CD4-positive, CD25-positive, alpha-beta regulatory T cell (primary cell): Measurements from ENCODE around the gene DOK6. TPM values are rescaled to one million over a fixed set of nuclear protein-coding genes. Genes with fewer than 3 reads are reported as not detected.
"Not testable (repeated sequence)": the region's sequence is repeated elsewhere in the genome, so short reads cannot be mapped to it uniquely, and the experiment has no call there.

ENCODE experiments used
- ATAC-seq, 2 donors: fragments of 150-1000 bp; cut with Tn5 transposase; one replicate each; pipeline ENCODE4 v1.10.0; 2021; ENCODE audit warnings: low read depth in 2 of 2, moderate number of reproducible peaks in 2 of 2, moderate library complexity in 1 of 2
- DNase-seq, 3 donors: peaks; one replicate each; pipeline versions ENCODE4 v3.0.0 to v3.0.0-alpha.2; 2012 to 2022; ENCODE audit warnings: mixed read lengths in 1 of 3
- H3K27ac ChIP-seq: one replicate; pipeline ENCODE4 v1.7.0; 2013; ENCODE audit warnings: mild to moderate bottlenecking, low read length; ENCODE audit not compliant: insufficient read depth, poor library complexity, severe bottlenecking
- H3K27me3 ChIP-seq: one replicate; pipeline ENCODE4 v1.7.0; 2013; ENCODE audit warnings: low read length; ENCODE audit not compliant: control insufficient read depth, insufficient read depth
- H3K36me3 ChIP-seq: one replicate; pipeline ENCODE4 v1.7.0; 2013; ENCODE audit warnings: mild to moderate bottlenecking, low read length, moderate library complexity; ENCODE audit not compliant: control insufficient read depth, insufficient read depth
- H3K4me1 ChIP-seq: 2 replicates; pipeline ENCODE4 v1.7.0; 2013; ENCODE audit warnings: mild to moderate bottlenecking, low read length; ENCODE audit not compliant: insufficient read depth, control insufficient read depth, poor library complexity, severe bottlenecking
- H3K4me3 ChIP-seq: one replicate; pipeline ENCODE4 v1.7.0; 2013; ENCODE audit warnings: low read depth, mild to moderate bottlenecking, low read length, moderate library complexity
- H3K9me3 ChIP-seq, 2 experiments: 1 replicate in 1 of 2; 2 replicates in 1 of 2; pipeline ENCODE4 v1.7.0; 2013; ENCODE audit warnings: low read length in 2 of 2, mild to moderate bottlenecking in 1 of 2, moderate library complexity in 1 of 2; ENCODE audit not compliant: control insufficient read depth in 2 of 2
- H3K27ac Mint-ChIP-seq, 3 donors: one replicate each; pipeline ENCODE4 v1.8.0; 2020 to 2022; ENCODE audit warnings: mild to moderate bottlenecking in 3 of 3, mixed read lengths in 3 of 3, moderate library complexity in 2 of 3
- H3K27me3 Mint-ChIP-seq: one replicate; pipeline ENCODE4 v1.8.0; 2022; ENCODE audit warnings: mild to moderate bottlenecking, mixed read lengths
- H3K36me3 Mint-ChIP-seq: one replicate; pipeline ENCODE4 v1.8.0; 2020; ENCODE audit warnings: mixed read lengths
- H3K4me1 Mint-ChIP-seq, 4 donors: one replicate each; pipeline ENCODE4 v1.8.0; 2020 to 2022; ENCODE audit warnings: mixed read lengths in 4 of 4, mild to moderate bottlenecking in 1 of 4
- H3K4me3 Mint-ChIP-seq, 4 donors: one replicate each; pipeline ENCODE4 v1.8.0; 2020 to 2022; ENCODE audit warnings: mild to moderate bottlenecking in 4 of 4, mixed read lengths in 4 of 4, moderate library complexity in 3 of 4
- H3K9me3 Mint-ChIP-seq, 7 donors: one replicate each; pipeline ENCODE4 v1.8.0; 2020 to 2022; ENCODE audit warnings: mixed read lengths in 7 of 7, mild to moderate bottlenecking in 3 of 7, moderate library complexity in 2 of 7
- polyA plus RNA-seq, 4 donors: library from polyadenylated mRNA; unstranded; fragments of 300-500 nt; fragmentation: Illumina TruSeq; gene quantifications; one replicate each; pipeline ENCODE4 v1.2.3, GENCODE V29; 2021
- total RNA-seq: library from RNA; stranded (reverse); gene quantifications from one replicate; pipeline ENCODE4 v1.2.3, GENCODE V29; 2022

DOK6 gene
- total and polyA plus RNA-seq, 5 donors from 2014 or later = 0.03 TPM; not detected in 4

DNA sequence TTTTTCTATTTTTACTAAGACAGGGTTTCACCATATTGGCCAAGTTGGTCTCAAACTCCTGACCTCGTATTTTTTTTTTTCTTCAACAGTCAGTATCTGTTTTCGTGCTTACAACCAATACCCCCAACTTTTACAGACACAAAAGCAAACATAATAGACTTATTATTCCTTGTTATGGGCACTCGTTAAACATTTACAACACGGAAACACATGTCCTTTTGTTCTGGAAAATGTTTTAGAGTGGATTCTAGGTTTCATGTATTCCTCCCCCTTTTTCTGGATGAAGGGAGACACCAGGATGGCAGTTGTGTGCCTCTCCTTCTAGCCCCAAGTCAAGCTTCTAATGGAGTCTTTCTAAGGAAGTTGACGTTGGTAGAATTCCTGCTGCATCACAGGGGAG lies 458.2 kb downstream of the DOK6 start:
- no peak overlapping the region for H3K27ac Mint-ChIP-seq

GRCh38 chr18:69864802-69865201 lies 464.1 kb downstream of the DOK6 start:
- H3K36me3 Mint-ChIP-seq = peaks cover 15% of the 10 kb centered on the region
- H3K27ac ChIP-seq, H3K27me3 Mint-ChIP-seq, H3K27me3 ChIP-seq, H3K9me3 Mint-ChIP-seq, DNase-seq, H3K27ac Mint-ChIP-seq, H3K4me3 Mint-ChIP-seq, ATAC-seq, H3K4me1 ChIP-seq, H3K4me3 ChIP-seq, H3K4me1 Mint-ChIP-seq, H3K9me3 ChIP-seq: not testable (repeated sequence)
- H3K36me3 ChIP-seq = peaks cover 13% of the 10 kb centered on the region

More for the DNA sequence above, 458.2 kb downstream of the DOK6 start:
- DNase-seq = no peak
- Mint-ChIP-seq H3K9me3 (no peaks in the 10 kb centered on the region), H3K27me3 (no peaks in the 10 kb centered on the region), H3K4me3 (no peak overlapping the region), H3K36me3 (peaks cover 10% of the 10 kb centered on the region), H3K4me1 (peaks cover 0 to 7% (median 0%) of the 10 kb centered on the region in 4 donors)
- H3K4me1 ChIP-seq = no peaks in the 10 kb centered on the region
- no peak overlapping the region for H3K27ac ChIP-seq
- H3K9me3 ChIP-seq = no peaks in the 10 kb centered on the region
- no peak for ATAC-seq
- no peaks in the 10 kb centered on the region for H3K27me3 ChIP-seq
- H3K4me3 ChIP-seq = no peak overlapping the region
- peaks cover 4% of the 10 kb centered on the region for H3K36me3 ChIP-seq

DNA sequence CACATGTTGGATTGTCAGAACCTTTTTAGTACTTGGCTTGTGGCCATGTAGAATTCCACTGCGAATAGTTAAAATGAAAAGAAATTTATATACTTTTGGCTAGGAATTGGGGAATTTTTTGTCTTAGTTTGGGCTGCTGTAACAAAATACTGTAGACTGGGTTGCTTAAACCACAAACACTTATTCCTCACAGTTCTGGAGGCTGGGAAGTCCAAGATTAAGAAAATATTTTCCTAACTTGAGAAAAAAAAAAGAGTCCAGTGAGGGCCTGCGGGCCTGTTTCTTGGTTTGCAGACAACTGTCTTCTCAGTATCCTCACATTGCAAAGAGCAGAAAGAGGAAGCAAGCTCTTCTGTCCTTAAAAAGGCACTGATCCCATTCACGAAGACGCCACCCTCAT lies 465.1 kb downstream of the DOK6 start:
- H3K4me3 Mint-ChIP-seq = no peak overlapping the region
- no peak overlapping the region for H3K27ac Mint-ChIP-seq
- peaks cover 0 to 4% (median 0%) of the 10 kb centered on the region in 7 donors for H3K9me3 Mint-ChIP-seq

GRCh38 chr18:69866212-69866611 lies 465.5 kb downstream of the DOK6 start:
- Histone ChIP-seq H3K4me3 (no peak overlapping the region), H3K36me3 (peaks cover 13% of the 10 kb centered on the region), H3K9me3 (no peaks in the 10 kb centered on the region), H3K27me3 (no peaks in the 10 kb centered on the region), H3K4me1 (no peaks in the 10 kb centered on the region), H3K27ac (no peak overlapping the region)
- ATAC-seq = no peak
- no peak for DNase-seq
- H3K4me3 Mint-ChIP-seq = no peak overlapping the region
- H3K9me3 Mint-ChIP-seq = peaks cover 0 to 4% (median 0%) of the 10 kb centered on the region in 7 donors
- H3K27me3 Mint-ChIP-seq = no peaks in the 10 kb centered on the region
- peaks cover 0 to 4% (median 0%) of the 10 kb centered on the region in 4 donors for H3K4me1 Mint-ChIP-seq
- peaks cover 14% of the 10 kb centered on the region for H3K36me3 Mint-ChIP-seq
- no peak overlapping the region for H3K27ac Mint-ChIP-seq

More for the DNA sequence above, 465.1 kb downstream of the DOK6 start:
- Histone ChIP-seq H3K9me3 (no peaks in the 10 kb centered on the region), H3K27ac (no peak overlapping the region), H3K4me3 (no peak overlapping the region), H3K27me3 (no peaks in the 10 kb centered on the region), H3K4me1 (no peaks in the 10 kb centered on the region), H3K36me3 (peaks cover 13% of the 10 kb centered on the region)
- Mint-ChIP-seq H3K4me1 (peaks cover 0 to 4% (median 0%) of the 10 kb centered on the region in 4 donors), H3K27me3 (no peaks in the 10 kb centered on the region), H3K36me3 (peaks cover 11% of the 10 kb centered on the region)
- DNase-seq = no peak
- no peak for ATAC-seq

DNA sequence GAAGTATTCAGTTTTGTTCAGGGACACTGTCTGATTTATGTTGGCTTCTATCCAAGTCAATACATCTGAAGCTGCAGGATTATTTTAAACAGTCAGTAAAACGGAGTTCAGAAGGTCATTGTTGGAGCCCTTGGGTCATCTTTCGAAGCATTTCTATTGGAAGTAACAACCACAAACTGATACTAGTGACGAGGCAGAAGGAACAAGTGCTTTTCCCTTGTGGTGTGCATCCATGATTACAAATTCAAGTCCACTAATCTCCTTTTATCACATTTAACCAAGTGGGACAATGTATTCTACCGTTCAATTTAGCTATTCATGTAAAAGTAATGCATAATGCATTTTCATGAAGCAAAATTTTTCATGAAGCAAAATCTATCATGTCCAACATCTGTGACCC lies 470.0 kb downstream of the DOK6 start:
- peak overlapping the region in 1 of 3 donors; percentile 72 for H3K27ac Mint-ChIP-seq
- no peak overlapping the region for H3K27ac ChIP-seq
- no peak overlapping the region for H3K4me3 ChIP-seq
- H3K4me1 Mint-ChIP-seq = peaks cover 0 to 13% (median 3%) of the 10 kb centered on the region in 4 donors
- no peaks in the 10 kb centered on the region for H3K9me3 ChIP-seq
- H3K36me3 Mint-ChIP-seq = peaks cover 14% of the 10 kb centered on the region
- H3K4me1 ChIP-seq = no peaks in the 10 kb centered on the region
- DNase-seq = no peak
- no peak overlapping the region for H3K4me3 Mint-ChIP-seq
- peaks cover 10% of the 10 kb centered on the region for H3K36me3 ChIP-seq
- H3K27me3 Mint-ChIP-seq = no peaks in the 10 kb centered on the region
- peaks cover 0 to 2% (median 0%) of the 10 kb centered on the region in 7 donors for H3K9me3 Mint-ChIP-seq
- no peak for ATAC-seq
- no peaks in the 10 kb centered on the region for H3K27me3 ChIP-seq

- Histone ChIP-seq H3K27ac (no peak overlapping the region), H3K27me3 (no peaks in the 10 kb centered on the region), H3K4me1 (no peaks in the 10 kb centered on the region), H3K4me3 (no peak overlapping the region), H3K36me3 (peaks cover 8% of the 10 kb centered on the region), H3K9me3 (no peaks in the 10 kb centered on the region)
- Mint-ChIP-seq H3K27ac (peak overlapping the region in 2 of 3 donors; percentile 39 to 72), H3K36me3 (peaks cover 14% of the 10 kb centered on the region), H3K4me1 (peaks cover 0 to 13% (median 4%) of the 10 kb centered on the region in 4 donors), H3K27me3 (no peaks in the 10 kb centered on the region), H3K4me3 (no peak overlapping the region), H3K9me3 (peaks cover 0 to 2% (median 0%) of the 10 kb centered on the region in 7 donors)
- DNase-seq (no peak), ATAC-seq (no peak)
Measured at GRCh38 chr18:69871363-69871762, 470.7 kb downstream of the DOK6 start.

- Mint-ChIP-seq H3K9me3 (peaks cover 0 to 2% (median 0%) of the 10 kb centered on the region in 7 donors), H3K27ac (peak overlapping the region in 1 of 3 donors; percentile 32), H3K4me3 (peak overlapping the region in 1 of 4 donors; percentile 12), H3K36me3 (peaks cover 17% of the 10 kb centered on the region), H3K27me3 (no peaks in the 10 kb centered on the region), H3K4me1 (peaks cover 0 to 13% (median 3%) of the 10 kb centered on the region in 4 donors)
- ATAC-seq = no peak
- H3K27me3 ChIP-seq = no peaks in the 10 kb centered on the region
- H3K4me1 ChIP-seq = no peaks in the 10 kb centered on the region
- DNase-seq = no peak
- peaks cover 6% of the 10 kb centered on the region for H3K36me3 ChIP-seq
- H3K4me3 ChIP-seq = no peak overlapping the region
- H3K27ac ChIP-seq = no peak overlapping the region
- no peaks in the 10 kb centered on the region for H3K9me3 ChIP-seq
Measured at GRCh38 chr18:69872661-69873060, 472.0 kb downstream of the DOK6 start.

DNA sequence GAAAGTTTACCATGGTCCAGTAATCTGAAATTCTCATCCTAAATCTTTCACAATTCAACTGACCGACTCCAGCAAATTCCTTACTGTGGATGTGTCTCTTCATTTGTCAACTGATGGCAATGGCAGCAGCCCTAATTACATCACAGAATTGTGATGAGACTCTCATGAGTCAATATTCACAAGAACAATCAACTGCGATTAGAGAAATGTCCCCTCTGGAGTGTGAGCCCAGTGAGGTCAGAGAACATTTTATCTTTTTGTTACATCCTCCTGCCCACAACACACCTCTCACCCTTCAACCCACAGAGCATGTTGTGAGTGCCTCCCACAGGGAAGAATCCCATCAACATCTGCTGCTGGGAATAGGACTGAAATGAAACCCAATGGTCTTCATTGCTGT lies 473.4 kb downstream of the DOK6 start:
- no peak overlapping the region for H3K4me3 Mint-ChIP-seq
- Histone ChIP-seq H3K36me3 (peaks cover 6% of the 10 kb centered on the region), H3K4me3 (no peak overlapping the region), H3K9me3 (no peaks in the 10 kb centered on the region), H3K4me1 (no peaks in the 10 kb centered on the region), H3K27ac (no peak overlapping the region), H3K27me3 (no peaks in the 10 kb centered on the region)
- peaks cover 0 to 13% (median 3%) of the 10 kb centered on the region in 4 donors for H3K4me1 Mint-ChIP-seq
- H3K9me3 Mint-ChIP-seq = peaks cover 0 to 2% (median 0%) of the 10 kb centered on the region in 7 donors
- no peaks in the 10 kb centered on the region for H3K27me3 Mint-ChIP-seq
- ATAC-seq (no peak), DNase-seq (no peak)
- H3K36me3 Mint-ChIP-seq = peaks cover 17% of the 10 kb centered on the region
- H3K27ac Mint-ChIP-seq = peak overlapping the region in 1 of 3 donors; percentile 75
